GM21723 (cell line): ENCODE results near the gene C17orf78.
A peak's percentile ranks its signal among the peaks of the same experiment; 100 is the strongest.

Source experiments
- ATAC-seq: cut with Tn5 transposase; IDR thresholded peaks from one replicate; pipeline ENCODE4 v1.9.1; 2021; ENCODE audit warnings: mild to moderate bottlenecking, moderate library complexity; ENCODE audit not compliant: unreplicated experiment

The C17orf78 gene

GRCh38 chr17:37430051-37430627 lies 54.4 kb downstream of the C17orf78 start:
- no peak for ATAC-seq

GRCh38 chr17:37432671-37433070 lies 56.9 kb downstream of the C17orf78 start:
- ATAC-seq = no peak

- ATAC-seq = no peak
Observed at GRCh38 chr17:37438141-37438540, 62.4 kb downstream of the C17orf78 start.

GRCh38 chr17:37440424-37440823 lies 64.6 kb downstream of the C17orf78 start:
- ATAC-seq = no peak

- peak; percentile 65 for ATAC-seq
Observed at GRCh38 chr17:37441369-37442014, 65.7 kb downstream of the C17orf78 start.
